Pancreas (tissue), 10 donors: Measurements from ENCODE around the gene BACH2. TPM values are rescaled to one million over a fixed set of nuclear protein-coding genes. Genes with fewer than 3 reads are reported as not detected.
A peak's percentile ranks its signal among the peaks of the same experiment; 100 is the strongest.

Experiments used
- ATAC-seq, 4 donors: fragments of 200-7000 bp; cut with Tn5 transposase; one replicate each; pipeline versions ENCODE4 v1.8.0 to v1.9.1; 2020; ENCODE audit warnings: mild to moderate bottlenecking in 4 of 4, moderate library complexity in 4 of 4
- DNase-seq, 6 donors: peaks; one replicate each; pipeline ENCODE4 v3.0.0-alpha.2; 2020
- FAIRE-seq: peaks from 2 replicates; lab custom pipeline; 2012; peaks lifted over from hg19 to GRCh38; lab: Jason Lieb, UNC
- H3K27ac ChIP-seq, 4 donors: fragments of 200-600 bp; sonication (generic); 1 replicate in 3 of 4; 2 replicates in 1 of 4; pipeline versions ENCODE4 v1.5.0 to v1.8.0; 2020
- H3K27me3 ChIP-seq, 4 donors: fragments of 200-600 bp; one replicate each; pipeline ENCODE4 v1.8.0; 2021
- H3K36me3 ChIP-seq, 3 donors: fragments of 200-600 bp; sonication (generic) in 1 of 3; one replicate each; pipeline versions ENCODE4 v1.5.0 to v1.8.0; 2020 to 2021
- H3K4me1 ChIP-seq, 3 donors: fragments of 200-600 bp; one replicate each; pipeline ENCODE4 v1.8.0; 2021
- H3K4me3 ChIP-seq, 4 donors: fragments of 200-600 bp; sonication (generic) in 2 of 4; one replicate each; pipeline versions ENCODE4 v1.5.0 to v1.8.0; 2020 to 2021
- H3K9me3 ChIP-seq, 4 donors: fragments of 200-600 bp; one replicate each; pipeline ENCODE4 v1.8.0; 2021
- CTCF ChIP-seq, 4 donors: fragments of 200-600 bp; sonication (generic) in 3 of 4; IDR thresholded peaks; one replicate each; pipeline versions ENCODE4 v1.5.0 to v1.8.0; 2021; ENCODE audit warnings: antibody characterized with exemption in 4 of 4
- WGBS, 2 donors: extraction: QIAGEN DNeasy Blood & Tissue Kit; methylation state at CpG; one replicate each; pipeline ENCODE4 v1.1.7; 2013; 5-methylcytosine and 5-hydroxymethylcytosine counted together
- intact Hi-C, 3 donors: fragments of 100-400 bp; cut with DNase I; formaldehyde crosslinking; loops; one replicate each; pipeline versions ENCODE4 v1.11.1 to v1.14.2; 2022
- polyA plus RNA-seq, 2 donors: library from polyadenylated mRNA; stranded (reverse); fragments of 200-250 nt; gene quantifications; one replicate each; pipeline ENCODE4 v1.2.3, GENCODE V29; 2013
- total RNA-seq, 6 donors: library from RNA; stranded (reverse); fragmentation: NEBNext Ultra II Directional in 4 of 6; extraction: Animal tissue kit (Norgen Biotek cat#: 25700) in 4 of 6; gene quantifications; one replicate each; pipeline versions ENCODE4 v1.2.1 to v1.2.4, GENCODE V29; 2021 to 2023
- donor health status: healthy with polysubstance abuse.
- donor health status: DM: no; HTN: no; CAD: no; lungs with moderate emphysema.
- donor health status: DM: no; HTN: no; CAD: no.
- donor health status: control.
- donor health status: control.
- donor health status: Bipolar disorder and iron deficiency.
- donor health status: DM: yes; HTN: yes; CAD: no.
- donor health status: DM: no; HTN: no; CAD: no.
- donor health status: DM: no; HTN: no; CAD: no.
- donor health status: DM: yes; HTN: yes; CAD: no.

Gene BACH2
- total and polyA plus RNA-seq, 8 donors = 0.61 to 8.0 (median 4.9) TPM

DNA sequence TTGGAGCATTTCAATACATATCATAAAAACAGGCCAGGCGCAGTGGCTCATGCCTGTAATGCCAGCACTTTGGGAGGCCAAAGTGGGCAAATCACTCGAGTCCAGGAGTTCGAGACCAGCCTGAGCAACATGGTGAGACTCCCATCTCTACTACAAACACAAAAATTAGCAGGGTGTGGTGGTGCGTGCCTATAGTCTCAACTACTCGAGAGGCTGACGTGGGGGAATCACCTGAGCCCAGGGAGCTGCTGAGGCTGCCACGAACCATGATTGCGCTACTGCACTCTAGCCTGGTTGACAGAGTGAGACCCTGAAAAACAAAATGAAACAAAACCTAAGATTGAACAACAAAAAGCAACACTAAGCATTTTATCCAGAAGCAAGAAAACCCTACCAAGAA is 47.2 kb downstream of the BACH2 start:
- no peaks in the 10 kb centered on the region for H3K27me3 ChIP-seq
- H3K36me3 ChIP-seq = no peaks in the 10 kb centered on the region
- intact Hi-C loops = no loop called here
- DNase-seq = no peak
- ATAC-seq = no peak
- H3K9me3 ChIP-seq = no peaks in the 10 kb centered on the region
- no peak for TF ChIP-seq CTCF (IDR thresholded peaks at IDR 0.05)
- no peak overlapping the region for H3K27ac ChIP-seq
- WGBS, 2 donors = 93 to 95% methylated on average over 8 of the region's 8 CpGs
- peaks cover 0 to 3% (median 0%) of the 10 kb centered on the region in 3 donors for H3K4me1 ChIP-seq
- FAIRE-seq = no peak
- H3K4me3 ChIP-seq = no peak overlapping the region

GRCh38 chr6:90249034-90249433 is 47.6 kb downstream of the BACH2 start:
- peaks cover 0 to 3% (median 0%) of the 10 kb centered on the region in 3 donors for H3K4me1 ChIP-seq
- H3K27me3 ChIP-seq = no peaks in the 10 kb centered on the region
- intact Hi-C loops = no loop called here
- H3K36me3 ChIP-seq = no peaks in the 10 kb centered on the region
- DNase-seq = no peak
- H3K27ac ChIP-seq = no peak overlapping the region
- no peaks in the 10 kb centered on the region for H3K9me3 ChIP-seq
- TF ChIP-seq CTCF (IDR thresholded peaks at IDR 0.05) = no peak
- no peak for ATAC-seq
- no peak overlapping the region for H3K4me3 ChIP-seq
- no peak for FAIRE-seq

DNA sequence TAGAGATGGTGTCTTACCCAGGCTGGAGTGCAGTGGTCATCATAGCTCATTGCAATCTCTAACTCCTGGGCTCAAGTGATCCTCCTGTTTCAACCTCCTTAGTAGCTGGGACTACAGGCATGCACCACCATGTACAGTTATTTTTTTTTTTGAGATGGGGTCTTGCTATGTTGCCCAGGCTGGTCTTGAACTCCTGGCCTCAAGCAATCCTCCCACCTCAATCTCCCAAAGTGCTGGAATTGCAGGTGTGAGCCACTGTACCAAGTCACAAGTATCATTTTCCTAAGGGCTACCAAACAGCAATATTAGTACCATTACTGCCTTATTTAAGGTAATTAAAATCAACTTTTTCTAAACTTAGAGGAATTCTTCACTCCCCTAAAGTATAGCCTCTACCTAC is 49.4 kb downstream of the BACH2 start:
- no peak for FAIRE-seq
- H3K4me3 ChIP-seq = no peak overlapping the region
- ATAC-seq = no peak
- no peak for DNase-seq
- TF ChIP-seq CTCF (IDR thresholded peaks at IDR 0.05) = no peak
- no peak overlapping the region for H3K27ac ChIP-seq
- intact Hi-C loops = no loop called here
- H3K27me3 ChIP-seq = no peaks in the 10 kb centered on the region
- no peaks in the 10 kb centered on the region for H3K9me3 ChIP-seq
- no peaks in the 10 kb centered on the region for H3K4me1 ChIP-seq
- no peaks in the 10 kb centered on the region for H3K36me3 ChIP-seq

DNA sequence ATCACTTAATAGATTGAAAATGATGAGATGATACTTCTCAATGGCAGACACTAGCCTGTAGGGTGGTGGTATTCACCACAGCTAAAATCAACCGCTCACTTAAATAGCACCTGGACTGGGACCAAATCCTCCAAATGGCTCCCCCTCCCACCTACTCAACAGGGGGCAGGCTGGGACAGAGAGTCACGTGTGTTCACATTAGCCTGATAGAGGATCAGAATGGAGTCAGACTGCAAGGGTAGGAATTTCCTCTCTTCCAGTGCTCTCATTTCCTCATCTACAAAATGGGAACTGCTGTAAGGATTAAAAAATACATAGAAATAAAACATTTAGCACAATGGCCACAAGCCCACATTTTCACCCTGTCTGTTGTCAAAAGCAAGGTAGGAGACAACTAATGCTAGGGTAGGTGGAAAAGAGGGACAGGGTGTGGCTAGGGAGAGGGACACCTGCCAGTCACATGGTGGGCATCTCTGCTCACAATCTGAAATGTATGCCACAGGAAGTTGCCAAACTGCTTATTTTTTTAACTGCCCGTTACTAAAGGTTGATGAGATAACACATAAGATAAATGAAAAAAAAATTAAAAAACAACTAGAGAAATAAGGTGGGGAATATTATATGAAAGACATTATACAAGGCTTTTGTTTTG is 55.3 kb downstream of the BACH2 start:
- WGBS, 2 donors = 60 to 61% methylated on average over 3 of the region's 3 CpGs
- no peak for TF ChIP-seq CTCF (IDR thresholded peaks at IDR 0.05)

GRCh38 chr6:90238496-90239266 is 58.0 kb downstream of the BACH2 start:
- no peak for FAIRE-seq
- Histone ChIP-seq H3K9me3 (no peaks in the 10 kb centered on the region), H3K4me3 (no peak overlapping the region), H3K36me3 (no peaks in the 10 kb centered on the region), H3K4me1 (peaks cover 0 to 20% (median 18%) of the 10 kb centered on the region in 3 donors), H3K27me3 (no peaks in the 10 kb centered on the region), H3K27ac (peak overlapping the region in 1 of 4 donors; percentile 1)
- no peak for TF ChIP-seq CTCF (IDR thresholded peaks at IDR 0.05)
- WGBS, 2 donors = 24 to 33% methylated on average over 5 of the region's 5 CpGs
- no peak for DNase-seq
- intact Hi-C loops = no loop called here
- peak in 1 of 4 donors; percentile 17 for ATAC-seq

More for the DNA sequence above, 55.3 kb downstream of the BACH2 start:
- no peak for FAIRE-seq
- H3K4me3 ChIP-seq = no peak overlapping the region
- H3K4me1 ChIP-seq = peaks cover 0 to 20% (median 18%) of the 10 kb centered on the region in 3 donors
- H3K9me3 ChIP-seq = no peaks in the 10 kb centered on the region
- ATAC-seq = no peak
- no peak overlapping the region for H3K27ac ChIP-seq
- intact Hi-C loops = no loop called here
- no peaks in the 10 kb centered on the region for H3K36me3 ChIP-seq
- DNase-seq = no peak
- no peaks in the 10 kb centered on the region for H3K27me3 ChIP-seq
